ENCODE data around the gene EEF2K.

DNA sequence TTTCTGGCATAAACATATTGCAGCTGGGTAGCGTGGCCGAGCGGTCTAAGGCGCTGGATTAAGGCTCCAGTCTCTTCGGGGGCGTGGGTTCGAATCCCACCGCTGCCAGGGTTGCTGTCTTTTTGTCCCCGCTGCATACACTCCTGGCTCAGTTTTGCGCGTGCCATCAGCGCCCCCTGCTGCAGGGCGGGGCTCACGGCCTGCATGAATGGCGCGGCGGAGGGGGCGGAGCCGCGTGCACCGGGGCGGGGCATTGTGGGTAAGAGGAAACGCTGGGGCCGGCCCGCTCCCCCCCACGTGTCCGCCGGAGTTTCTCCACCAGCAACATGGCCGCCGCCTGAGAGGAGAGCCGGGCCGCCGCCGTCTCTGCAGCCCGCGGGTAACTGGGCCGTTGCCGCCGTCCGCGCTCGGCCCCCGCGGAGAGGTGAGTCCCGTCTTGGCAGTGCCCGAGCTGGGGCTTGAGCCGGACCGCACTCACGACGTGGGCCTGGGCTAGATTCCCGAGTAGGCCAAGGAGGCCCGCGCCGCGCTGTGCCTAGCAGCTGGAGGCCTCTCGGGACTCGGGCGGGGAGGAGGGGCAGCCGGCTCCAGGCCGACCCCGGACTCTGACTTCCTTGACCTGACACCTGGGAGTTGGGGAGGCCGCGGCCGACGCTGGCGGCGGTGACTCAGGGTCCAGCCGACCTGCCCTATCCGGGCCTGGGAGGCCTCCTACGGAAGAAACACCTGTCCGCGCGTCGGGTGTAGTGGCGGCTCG lies 91.2 kb downstream of the EEF2K start, which contains the start of gene POLR3E:
- TF ChIP-seq, protein P1, sequence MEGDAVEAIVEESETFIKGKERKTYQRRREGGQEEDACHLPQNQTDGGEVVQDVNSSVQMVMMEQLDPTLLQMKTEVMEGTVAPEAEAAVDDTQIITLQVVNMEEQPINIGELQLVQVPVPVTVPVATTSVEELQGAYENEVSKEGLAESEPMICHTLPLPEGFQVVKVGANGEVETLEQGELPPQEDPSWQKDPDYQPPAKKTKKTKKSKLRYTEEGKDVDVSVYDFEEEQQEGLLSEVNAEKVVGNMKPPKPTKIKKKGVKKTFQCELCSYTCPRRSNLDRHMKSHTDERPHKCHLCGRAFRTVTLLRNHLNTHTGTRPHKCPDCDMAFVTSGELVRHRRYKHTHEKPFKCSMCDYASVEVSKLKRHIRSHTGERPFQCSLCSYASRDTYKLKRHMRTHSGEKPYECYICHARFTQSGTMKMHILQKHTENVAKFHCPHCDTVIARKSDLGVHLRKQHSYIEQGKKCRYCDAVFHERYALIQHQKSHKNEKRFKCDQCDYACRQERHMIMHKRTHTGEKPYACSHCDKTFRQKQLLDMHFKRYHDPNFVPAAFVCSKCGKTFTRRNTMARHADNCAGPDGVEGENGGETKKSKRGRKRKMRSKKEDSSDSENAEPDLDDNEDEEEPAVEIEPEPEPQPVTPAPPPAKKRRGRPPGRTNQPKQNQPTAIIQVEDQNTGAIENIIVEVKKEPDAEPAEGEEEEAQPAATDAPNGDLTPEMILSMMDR (IDR thresholded peaks at IDR 0.05) = peak; percentile 88
- no peak for TF ChIP-seq EP300 (IDR thresholded peaks at IDR 0.05)
- TF ChIP-seq, protein P2, sequence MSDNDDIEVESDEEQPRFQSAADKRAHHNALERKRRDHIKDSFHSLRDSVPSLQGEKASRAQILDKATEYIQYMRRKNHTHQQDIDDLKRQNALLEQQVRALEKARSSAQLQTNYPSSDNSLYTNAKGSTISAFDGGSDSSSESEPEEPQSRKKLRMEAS (IDR thresholded peaks at IDR 0.05) = peak; percentile 96
- no peak for TF ChIP-seq CHD2 (IDR thresholded peaks at IDR 0.05; ENCODE audit: low read length, partially characterized antibody)
